ACC112 (cell line): ENCODE data around the gene SIRT7.

ENCODE experiments used
- H2AFZ ChIP-seq: fragments of 200-600 bp; sonication (generic); one replicate; pipeline ENCODE4 v1.6.0; 2017; ENCODE audit warnings: antibody characterized with exemption, low read length; ENCODE audit not compliant: unreplicated experiment
- H3K27ac ChIP-seq: fragments of 200-600 bp; sonication (generic); 2 replicates; pipeline ENCODE4 v1.5.1; 2014; ENCODE audit warnings: low read depth, mild to moderate bottlenecking, antibody characterized with exemption, low read length, moderate library complexity
- H3K27me3 ChIP-seq: fragments of 200-600 bp; sonication (generic); 2 replicates; pipeline ENCODE4 v1.6.1; 2014; ENCODE audit warnings: mild to moderate bottlenecking, antibody characterized with exemption, low read length, moderate library complexity, mixed read lengths; ENCODE audit not compliant: insufficient read depth
- H3K36me3 ChIP-seq: fragments of 200-600 bp; sonication (generic); 2 replicates; pipeline ENCODE4 v1.6.1; 2016; ENCODE audit warnings: mild to moderate bottlenecking, antibody characterized with exemption, low read length, moderate library complexity, mixed read lengths; ENCODE audit not compliant: insufficient read depth
- H3K4me1 ChIP-seq: fragments of 200-600 bp; sonication (generic); one replicate; pipeline ENCODE4 v1.6.1; 2016; ENCODE audit warnings: low read length, mixed read lengths; ENCODE audit not compliant: insufficient read depth, unreplicated experiment, control insufficient read depth
- H3K4me3 ChIP-seq: fragments of 200-600 bp; sonication (generic); 2 replicates; pipeline ENCODE4 v1.5.1; 2014; ENCODE audit warnings: mild to moderate bottlenecking, low read depth, low read length
- H3K79me2 ChIP-seq: fragments of 200-600 bp; sonication (generic); one replicate; pipeline ENCODE4 v1.6.0; 2016; ENCODE audit warnings: low read length; ENCODE audit not compliant: control insufficient read depth, unreplicated experiment, insufficient read depth

SIRT7 gene

GRCh38 chr17:81939881-81940385 is 22.0 kb upstream of the SIRT7 start:
- peaks cover 4% of the 10 kb centered on the region for H3K79me2 ChIP-seq

GRCh38 chr17:81939218-81939617 is 21.2 kb upstream of the SIRT7 start:
- no peaks in the 10 kb centered on the region for H3K27me3 ChIP-seq
- H3K79me2 ChIP-seq = peaks cover 4% of the 10 kb centered on the region
- no peak overlapping the region for H3K27ac ChIP-seq
- no peak overlapping the region for H2AFZ ChIP-seq
- H3K4me3 ChIP-seq = no peak overlapping the region
- H3K36me3 ChIP-seq = no peaks in the 10 kb centered on the region
- no peaks in the 10 kb centered on the region for H3K4me1 ChIP-seq

More at GRCh38 chr17:81939881-81940385, 22.0 kb upstream of the SIRT7 start:
- H3K27ac ChIP-seq = no peak overlapping the region
- no peaks in the 10 kb centered on the region for H3K4me1 ChIP-seq
- H3K4me3 ChIP-seq = no peak overlapping the region
- H3K36me3 ChIP-seq = no peaks in the 10 kb centered on the region
- H2AFZ ChIP-seq = no peak overlapping the region
- no peaks in the 10 kb centered on the region for H3K27me3 ChIP-seq

- peaks cover 4% of the 10 kb centered on the region for H3K79me2 ChIP-seq
- H3K4me1 ChIP-seq = no peaks in the 10 kb centered on the region
- no peaks in the 10 kb centered on the region for H3K36me3 ChIP-seq
- no peak overlapping the region for H2AFZ ChIP-seq
- no peaks in the 10 kb centered on the region for H3K27me3 ChIP-seq
- no peak overlapping the region for H3K27ac ChIP-seq
- peak overlapping the region; percentile 89 for H3K4me3 ChIP-seq
These were observed 17.7 kb upstream of the SIRT7 start for GRCh38 chr17:81935709-81936084.

GRCh38 chr17:81934850-81935708 is 17.1 kb upstream of the SIRT7 start:
- Histone ChIP-seq H3K4me3 (no peak overlapping the region; the same call in 1 of the 2 replicates), H3K27ac (no peak overlapping the region)

GRCh38 chr17:81934098-81934757 is 16.3 kb upstream of the SIRT7 start:
- H3K79me2 ChIP-seq = peaks cover 4% of the 10 kb centered on the region
- H3K27me3 ChIP-seq = no peaks in the 10 kb centered on the region
- no peak overlapping the region for H3K4me3 ChIP-seq
- no peaks in the 10 kb centered on the region for H3K36me3 ChIP-seq
- H3K27ac ChIP-seq = no peak overlapping the region
- no peak overlapping the region for H2AFZ ChIP-seq
- no peaks in the 10 kb centered on the region for H3K4me1 ChIP-seq

More at GRCh38 chr17:81934850-81935708, 17.1 kb upstream of the SIRT7 start:
- no peaks in the 10 kb centered on the region for H3K27me3 ChIP-seq
- no peaks in the 10 kb centered on the region for H3K4me1 ChIP-seq
- no peaks in the 10 kb centered on the region for H3K36me3 ChIP-seq
- H3K79me2 ChIP-seq = peaks cover 4% of the 10 kb centered on the region
- H2AFZ ChIP-seq = no peak overlapping the region

- Histone ChIP-seq H3K4me3 (no peak overlapping the region), H3K36me3 (no peaks in the 10 kb centered on the region), H3K27me3 (no peaks in the 10 kb centered on the region), H3K79me2 (peaks cover 4% of the 10 kb centered on the region), H3K27ac (no peak overlapping the region), H3K4me1 (no peaks in the 10 kb centered on the region), H2AFZ (no peak overlapping the region)
These were observed 15.3 kb upstream of the SIRT7 start for GRCh38 chr17:81933178-81933699.

- Histone ChIP-seq H3K27ac (no peak overlapping the region), H3K4me3 (no peak overlapping the region), H3K36me3 (no peaks in the 10 kb centered on the region), H3K79me2 (peaks cover 4% of the 10 kb centered on the region), H3K27me3 (no peaks in the 10 kb centered on the region), H2AFZ (no peak overlapping the region), H3K4me1 (no peaks in the 10 kb centered on the region)
These were observed 14.5 kb upstream of the SIRT7 start for GRCh38 chr17:81932333-81932983.

GRCh38 chr17:81931557-81932332 is 13.8 kb upstream of the SIRT7 start:
- H3K4me1 ChIP-seq = no peaks in the 10 kb centered on the region
- H3K27me3 ChIP-seq = no peaks in the 10 kb centered on the region
- no peak overlapping the region for H3K4me3 ChIP-seq
- no peak overlapping the region for H2AFZ ChIP-seq
- peaks cover 8% of the 10 kb centered on the region for H3K79me2 ChIP-seq
- no peak overlapping the region for H3K27ac ChIP-seq
- no peaks in the 10 kb centered on the region for H3K36me3 ChIP-seq

- Histone ChIP-seq H3K27ac (no peak overlapping the region), H3K4me1 (peaks cover under 1% of the 10 kb centered on the region), H3K27me3 (no peaks in the 10 kb centered on the region), H3K4me3 (no peak overlapping the region), H3K36me3 (no peaks in the 10 kb centered on the region), H3K79me2 (peaks cover 12% of the 10 kb centered on the region), H2AFZ (no peak overlapping the region)
These were observed 13.2 kb upstream of the SIRT7 start for GRCh38 chr17:81931189-81931556.
